HG03108 (cell line): ENCODE measurements around the gene CHD9.

Experiments used
- ATAC-seq: cut with Tn5 transposase; IDR thresholded peaks from one replicate; pipeline ENCODE4 v1.9.1; 2021; ENCODE audit warnings: moderate library complexity; ENCODE audit not compliant: unreplicated experiment

Gene CHD9

GRCh38 chr16:53091466-53092211 lies 36.8 kb downstream of the CHD9 start:
- peak; percentile 43 for ATAC-seq

GRCh38 chr16:53092284-53092683 lies 37.5 kb downstream of the CHD9 start:
- no peak for ATAC-seq

DNA sequence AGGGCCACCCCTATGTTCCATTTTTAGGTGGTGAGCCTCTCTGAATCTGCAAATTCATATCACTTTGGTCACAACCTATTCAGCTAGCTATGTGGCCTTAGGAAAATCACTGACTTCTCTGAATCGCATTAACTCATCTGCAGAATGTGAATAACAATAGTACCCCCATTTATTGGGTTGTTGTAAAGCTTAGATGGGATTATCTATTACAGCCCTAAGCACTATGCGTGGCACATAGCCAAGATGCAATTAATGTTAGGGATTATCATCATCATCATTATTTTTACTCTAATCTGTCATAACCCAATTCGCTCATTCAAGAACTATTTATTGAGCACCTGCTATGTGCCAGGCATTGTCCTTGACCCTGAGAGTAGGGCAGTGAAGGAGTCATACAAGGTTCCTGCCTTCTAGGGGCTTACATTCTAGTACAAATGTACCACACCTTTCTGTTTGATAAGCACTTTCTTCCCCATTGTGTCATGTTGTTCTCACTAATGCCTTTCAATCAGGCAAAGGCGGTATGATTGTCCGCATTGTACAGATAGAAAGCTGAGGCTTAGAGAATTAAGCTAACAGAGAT lies 38.5 kb downstream of the CHD9 start:
- no peak for ATAC-seq

DNA sequence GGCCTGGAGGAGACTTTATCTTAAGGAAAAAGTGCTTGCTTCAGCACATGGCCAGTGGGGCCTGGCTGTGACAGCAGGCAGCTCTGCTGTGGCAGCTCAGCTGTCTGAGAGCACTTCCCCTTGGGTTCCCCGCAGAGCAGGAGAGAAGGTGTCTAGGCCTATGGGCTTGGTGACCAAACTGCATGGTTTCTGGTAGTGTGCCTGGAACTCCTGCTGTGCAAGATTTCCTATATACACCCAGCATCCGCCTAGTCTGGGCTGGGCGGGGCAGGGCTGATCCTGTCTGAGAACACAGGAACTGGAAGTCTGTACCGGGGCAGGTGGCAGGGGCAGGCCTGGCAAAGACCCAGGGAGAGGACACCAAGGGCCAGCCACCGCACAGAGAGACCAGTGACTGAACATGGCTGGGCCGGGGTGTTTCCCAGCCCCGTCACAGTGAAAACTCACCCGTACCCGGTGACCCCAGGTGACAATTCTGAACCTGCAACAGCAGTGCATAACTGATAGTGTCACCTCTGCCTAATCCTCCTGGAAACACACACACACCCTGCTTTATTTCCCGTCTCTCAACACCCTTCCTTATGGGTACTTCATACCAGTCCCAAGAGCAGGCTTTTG lies 39.3 kb downstream of the CHD9 start:
- ATAC-seq: peak; percentile 40

DNA sequence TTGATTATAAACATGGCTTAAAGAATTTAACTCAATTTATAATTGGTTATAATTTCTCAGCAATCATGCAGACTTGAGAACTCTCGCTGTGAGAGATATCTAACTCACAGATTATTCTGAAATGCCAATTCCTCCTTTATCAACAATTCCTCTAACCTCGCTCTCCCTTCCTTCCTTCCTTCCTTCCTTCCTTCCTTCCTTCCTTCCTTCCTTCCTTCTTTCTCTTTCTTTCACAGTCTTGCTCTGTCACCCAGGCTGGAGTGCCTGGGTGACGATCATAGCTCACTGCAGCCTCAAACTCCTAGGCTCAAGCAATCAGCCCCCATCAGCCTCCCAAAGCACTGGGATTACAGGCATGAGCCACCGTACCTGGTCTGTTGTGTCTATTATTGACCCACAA lies 42.4 kb downstream of the CHD9 start:
- ATAC-seq: no peak

GRCh38 chr16:53098526-53099317 lies 43.9 kb downstream of the CHD9 start:
- ATAC-seq: peak; percentile 51

GRCh38 chr16:53099318-53100130 lies 44.7 kb downstream of the CHD9 start:
- peak; percentile 46 for ATAC-seq

GRCh38 chr16:53100131-53100748 lies 45.4 kb downstream of the CHD9 start:
- ATAC-seq: no peak

GRCh38 chr16:53100889-53101288 lies 46.1 kb downstream of the CHD9 start:
- no peak for ATAC-seq

DNA sequence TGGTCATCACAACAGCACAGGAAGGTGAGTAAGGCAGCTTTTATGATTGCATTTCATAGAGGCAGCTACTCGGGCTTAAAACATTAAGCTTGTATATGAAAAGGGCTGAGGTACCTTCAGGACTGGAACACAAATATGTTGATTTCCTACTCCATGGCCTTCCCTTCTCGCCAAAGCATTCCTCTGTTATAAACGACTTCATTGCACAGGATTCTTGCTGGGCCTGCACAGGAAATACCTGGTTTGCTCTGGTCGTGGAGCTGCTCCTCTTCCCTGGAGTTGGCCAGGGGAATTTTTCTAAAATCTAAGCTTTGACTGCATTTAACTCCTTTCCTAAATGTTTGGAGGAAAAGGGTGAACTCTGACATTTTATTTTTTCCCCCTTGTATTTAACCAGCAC lies 49.0 kb downstream of the CHD9 start:
- ATAC-seq: no peak

- ATAC-seq: no peak
Measured at GRCh38 chr16:53105565-53105964, 50.8 kb downstream of the CHD9 start.

- no peak for ATAC-seq
Measured at GRCh38 chr16:53111078-53111791, 56.4 kb downstream of the CHD9 start.

GRCh38 chr16:53112015-53112414 lies 57.2 kb downstream of the CHD9 start:
- no peak for ATAC-seq

- ATAC-seq: no peak
Measured at GRCh38 chr16:53115047-53115446, 60.3 kb downstream of the CHD9 start.

DNA sequence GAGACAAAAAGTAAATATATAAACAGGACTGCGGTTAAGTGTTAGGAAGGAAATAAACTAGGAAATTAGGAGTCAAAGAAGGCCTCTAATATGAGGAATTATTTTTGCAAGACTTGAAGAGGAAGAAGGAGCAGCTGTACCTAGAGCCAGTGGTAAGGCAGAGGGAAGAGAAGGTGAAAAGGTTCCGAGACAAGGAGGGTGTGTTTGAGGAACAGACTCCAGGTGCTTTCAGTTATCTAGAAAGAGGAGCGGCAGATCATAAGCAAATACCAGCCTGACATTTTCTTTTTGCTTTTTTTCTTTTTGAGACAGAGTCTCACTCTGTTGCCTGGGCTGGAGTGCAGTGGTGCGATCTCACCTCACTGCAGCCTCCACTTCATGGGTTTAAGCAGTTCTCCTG lies 61.0 kb downstream of the CHD9 start:
- no peak for ATAC-seq

DNA sequence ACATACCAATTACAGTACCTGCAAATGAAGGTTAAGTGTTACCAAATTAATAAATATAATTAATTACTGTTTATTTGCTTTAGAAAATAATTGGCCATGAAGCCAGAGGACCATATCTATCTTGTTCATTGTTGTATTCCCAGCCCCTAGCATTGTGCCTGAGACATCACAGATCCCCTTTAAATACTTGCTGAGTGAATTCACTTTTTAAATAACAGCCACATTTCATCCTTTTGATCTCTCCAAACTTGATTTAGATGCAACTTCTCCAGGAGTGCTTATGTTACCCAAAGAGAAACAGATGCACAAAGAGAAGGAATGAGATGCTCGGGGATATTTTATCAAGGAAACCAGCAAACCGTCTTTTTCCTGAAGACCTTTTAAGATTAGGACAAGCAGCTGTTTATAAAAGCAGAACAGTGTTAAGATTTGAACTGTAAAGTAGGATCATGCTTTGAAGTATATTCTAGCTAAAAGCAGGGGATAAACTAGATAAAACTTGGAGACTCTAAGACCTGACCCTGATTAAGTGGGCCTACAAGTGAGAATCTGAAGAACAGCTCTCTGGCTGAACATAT lies 66.3 kb downstream of the CHD9 start:
- no peak for ATAC-seq

DNA sequence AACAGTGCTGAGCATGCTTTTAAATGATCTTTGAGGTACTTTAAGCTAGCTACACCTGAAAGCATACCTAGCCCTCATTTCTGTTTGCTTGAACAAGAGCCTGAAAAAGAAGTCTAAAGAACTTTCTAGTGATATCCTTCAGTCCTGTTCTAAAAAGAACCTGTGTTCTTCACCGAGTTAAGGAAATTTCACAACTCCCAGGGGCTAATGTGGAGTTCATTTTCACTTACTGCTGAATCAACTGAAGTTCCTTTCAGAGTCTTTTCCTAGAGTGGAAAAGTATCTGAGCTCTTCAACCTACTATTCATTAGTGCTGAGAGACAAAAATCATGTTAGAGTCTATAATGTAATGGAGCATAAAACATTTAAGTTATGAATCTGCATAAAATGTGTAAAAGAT lies 66.9 kb downstream of the CHD9 start:
- ATAC-seq: no peak

GRCh38 chr16:53123747-53124146 lies 69.0 kb downstream of the CHD9 start:
- no peak for ATAC-seq

DNA sequence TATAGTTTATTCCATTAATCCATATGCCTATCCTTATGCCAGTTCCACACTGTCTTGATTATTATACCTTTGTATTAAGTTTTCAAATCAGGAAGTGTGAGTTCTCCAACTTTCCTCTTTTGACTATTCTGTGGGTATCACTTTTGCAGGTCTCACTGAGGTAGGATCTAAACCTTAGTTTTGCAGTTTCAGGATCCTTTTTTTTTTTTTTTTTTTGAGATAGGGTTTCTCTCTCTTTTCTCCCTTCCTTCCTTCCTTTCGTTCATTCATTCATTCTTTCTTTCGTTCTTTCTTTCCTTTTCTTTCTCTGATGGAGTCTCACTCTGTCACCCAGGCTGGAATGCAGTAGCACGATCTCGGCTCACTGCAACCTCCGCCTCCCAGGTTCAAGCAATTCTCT lies 71.6 kb downstream of the CHD9 start:
- no peak for ATAC-seq
